Activated CD4-positive, alpha-beta T cell treated with anti-CD3 and anti-CD28 coated beads, Interleukin-2, amount 10 ng/mL, durations not matched to agents 24 days and 14 days (primary cell): Measurements from ENCODE around the gene MARVELD2. TPM values are rescaled to one million over a fixed set of nuclear protein-coding genes. Genes with fewer than 3 reads are reported as not detected.
"Not testable (repeated sequence)": the region's sequence is repeated elsewhere in the genome, so short reads cannot be mapped to it uniquely, and the experiment has no call there.

ENCODE experiments used
- DNase-seq: peaks from one replicate; pipeline ENCODE4 v3.0.0; 2022
- H3K27ac Mint-ChIP-seq: one replicate; pipeline ENCODE4 v1.8.0; 2022; ENCODE audit warnings: mild to moderate bottlenecking, mixed read lengths
- H3K27me3 Mint-ChIP-seq: one replicate; pipeline ENCODE4 v1.8.0; 2022; ENCODE audit warnings: mixed read lengths
- H3K36me3 Mint-ChIP-seq: one replicate; pipeline ENCODE4 v1.8.0; 2022; ENCODE audit warnings: low read depth, mild to moderate bottlenecking, mixed read lengths
- H3K4me1 Mint-ChIP-seq: one replicate; pipeline ENCODE4 v1.8.0; 2021; ENCODE audit warnings: mixed read lengths
- H3K4me3 Mint-ChIP-seq: one replicate; pipeline ENCODE4 v1.8.0; 2022; ENCODE audit warnings: mild to moderate bottlenecking, moderate library complexity, mixed read lengths
- H3K9me3 Mint-ChIP-seq: one replicate; pipeline ENCODE4 v1.8.0; 2021; ENCODE audit warnings: mixed read lengths
- intact Hi-C: fragments of 100-400 bp; cut with micrococcal nuclease; formaldehyde crosslinking; loops from one replicate; pipeline ENCODE4 v1.15.1; 2023
- total RNA-seq: library from RNA; stranded (reverse); gene quantifications from 2 replicates; pipeline ENCODE4 v1.2.3, GENCODE V29; 2022

MARVELD2 gene
- 0.26 and 0.36 TPM in 2 replicates for total RNA-seq

- Mint-ChIP-seq H3K4me1 (no peaks in the 10 kb centered on the region), H3K27me3 (peaks cover 2% of the 10 kb centered on the region), H3K9me3 (no peaks in the 10 kb centered on the region), H3K27ac (no peak within 1 kb of the TSS), H3K4me3 (peak within 1 kb of the TSS; percentile 48), H3K36me3 (peaks cover 20% of the 10 kb centered on the region)
- DNase-seq = peak; percentile 72
- intact Hi-C loops = loop anchor here (10.0 kb wide), 1 partner anchor 80 kb away; the partner anchor contains the start of gene OCLN
Observed at GRCh38 chr5:69414885-69415583, at the start of gene MARVELD2. Gene MARVELD2, plus strand, starts transcription at chr5:69415116. Its CDS starts 4,270 bp downstream, at chr5:69419386.

- Mint-ChIP-seq H3K36me3 (peaks cover 38% of the 10 kb centered on the region), H3K4me1 (peaks cover 28% of the 10 kb centered on the region), H3K27ac (peak overlapping the region; percentile 97), H3K9me3 (no peaks in the 10 kb centered on the region), H3K27me3 (no peaks in the 10 kb centered on the region), H3K4me3 (peak overlapping the region; percentile 95)
- peak; percentile 57 for DNase-seq
- intact Hi-C loops = no loop called here
Observed at GRCh38 chr5:69367697-69368279, 47.1 kb upstream of the MARVELD2 start.

GRCh38 chr5:69368458-69369339 is 46.2 kb upstream of the MARVELD2 start:
- peaks cover 29% of the 10 kb centered on the region for H3K4me1 Mint-ChIP-seq
- intact Hi-C loops = loop anchor here (1.0 kb wide), 6 partner anchors 36 to 275 kb away; partner anchors contain the start of genes CCDC125, CCNB1, CDK7 and CENPH
- no peaks in the 10 kb centered on the region for H3K9me3 Mint-ChIP-seq
- H3K36me3 Mint-ChIP-seq = peaks cover 31% of the 10 kb centered on the region
- H3K27me3 Mint-ChIP-seq = no peaks in the 10 kb centered on the region
- H3K27ac Mint-ChIP-seq = peak overlapping the region; percentile 97
- peak overlapping the region; percentile 95 for H3K4me3 Mint-ChIP-seq
- peak; percentile 71 for DNase-seq

- Mint-ChIP-seq H3K27ac (peak within 1 kb of the TSS; percentile 97), H3K4me1 (peaks cover 29% of the 10 kb centered on the region), H3K36me3 (peaks cover 28% of the 10 kb centered on the region), H3K4me3 (peak within 1 kb of the TSS; percentile 95), H3K9me3 (no peaks in the 10 kb centered on the region), H3K27me3 (no peaks in the 10 kb centered on the region)
- DNase-seq = peak; percentile 97
- intact Hi-C loops = loop anchor here (1.0 kb wide), 6 partner anchors 37 to 276 kb away; partner anchors contain the start of genes CCDC125, CCNB1, CDK7 and CENPH
Observed at GRCh38 chr5:69369340-69370121, 45.4 kb upstream of the MARVELD2 start, which contains the start of the genes AK6, RAD17 and TAF9. Gene AK6, minus strand, starts transcription at chr5:69369520. Its CDS starts 30 bp downstream, at chr5:69369490. Gene RAD17, plus strand, starts transcription at chr5:69369818. Its CDS starts 2,391 bp downstream, at chr5:69372209. Gene TAF9, minus strand, starts transcription at chr5:69369520. Its CDS starts 3,783 bp downstream, at chr5:69365737.

GRCh38 chr5:69370335-69370734 is 44.6 kb upstream of the MARVELD2 start:
- H3K27ac Mint-ChIP-seq = peak overlapping the region; percentile 97
- H3K36me3 Mint-ChIP-seq = peaks cover 20% of the 10 kb centered on the region
- H3K4me1 Mint-ChIP-seq = peaks cover 27% of the 10 kb centered on the region
- intact Hi-C loops, H3K27me3 Mint-ChIP-seq, H3K9me3 Mint-ChIP-seq: not testable (repeated sequence)
- H3K4me3 Mint-ChIP-seq = peak overlapping the region; percentile 95
- DNase-seq = peak; percentile 66

GRCh38 chr5:69372394-69372793 is 42.5 kb upstream of the MARVELD2 start:
- H3K9me3 Mint-ChIP-seq = no peaks in the 10 kb centered on the region
- no peak overlapping the region for H3K4me3 Mint-ChIP-seq
- intact Hi-C loops = no loop called here
- peaks cover 20% of the 10 kb centered on the region for H3K4me1 Mint-ChIP-seq
- H3K27ac Mint-ChIP-seq = no peak overlapping the region
- H3K27me3 Mint-ChIP-seq = no peaks in the 10 kb centered on the region
- H3K36me3 Mint-ChIP-seq = peaks cover 17% of the 10 kb centered on the region
- peak; percentile 45 for DNase-seq

GRCh38 chr5:69374911-69375446 is 39.9 kb upstream of the MARVELD2 start:
- Mint-ChIP-seq H3K27me3 (no peaks in the 10 kb centered on the region), H3K4me3 (no peak overlapping the region), H3K9me3 (no peaks in the 10 kb centered on the region), H3K36me3 (peaks cover 9% of the 10 kb centered on the region), H3K27ac (no peak overlapping the region), H3K4me1 (peaks cover 9% of the 10 kb centered on the region)
- intact Hi-C loops = no loop called here
- peak; percentile 51 for DNase-seq

GRCh38 chr5:69378376-69378775 is 36.5 kb upstream of the MARVELD2 start:
- Mint-ChIP-seq H3K36me3 (peaks cover 12% of the 10 kb centered on the region), H3K9me3 (no peaks in the 10 kb centered on the region), H3K27ac (no peak overlapping the region), H3K4me1 (no peaks in the 10 kb centered on the region), H3K27me3 (no peaks in the 10 kb centered on the region), H3K4me3 (no peak overlapping the region)
- no peak for DNase-seq
- intact Hi-C loops = no loop called here

GRCh38 chr5:69404659-69405330 is 10.1 kb upstream of the MARVELD2 start:
- H3K27me3 Mint-ChIP-seq = no peaks in the 10 kb centered on the region
- intact Hi-C loops = no loop called here
- DNase-seq = no peak
- H3K4me3 Mint-ChIP-seq = no peak overlapping the region
- no peak overlapping the region for H3K27ac Mint-ChIP-seq
- H3K4me1 Mint-ChIP-seq = no peaks in the 10 kb centered on the region
- peaks cover 3% of the 10 kb centered on the region for H3K9me3 Mint-ChIP-seq
- H3K36me3 Mint-ChIP-seq = peaks cover 35% of the 10 kb centered on the region

GRCh38 chr5:69415584-69415958 is 655 bp downstream of the MARVELD2 start:
- no peak for DNase-seq
- Mint-ChIP-seq H3K36me3 (peaks cover 16% of the 10 kb centered on the region), H3K4me3 (peak overlapping the region; percentile 48), H3K9me3 (no peaks in the 10 kb centered on the region), H3K27me3 (peaks cover 2% of the 10 kb centered on the region), H3K27ac (no peak overlapping the region), H3K4me1 (no peaks in the 10 kb centered on the region)
- intact Hi-C loops = loop anchor here (10.0 kb wide), 1 partner anchor 79 kb away; the partner anchor contains the start of gene OCLN

GRCh38 chr5:69416180-69416579 is 1.3 kb downstream of the MARVELD2 start:
- Mint-ChIP-seq H3K27me3 (peaks cover 2% of the 10 kb centered on the region), H3K27ac (no peak overlapping the region), H3K36me3 (peaks cover 15% of the 10 kb centered on the region), H3K4me3 (no peak overlapping the region), H3K9me3 (no peaks in the 10 kb centered on the region), H3K4me1 (no peaks in the 10 kb centered on the region)
- intact Hi-C loops = loop anchor here (10.0 kb wide), 1 partner anchor 79 kb away; the partner anchor contains the start of gene OCLN
- DNase-seq = no peak

GRCh38 chr5:69416699-69417098 is 1.8 kb downstream of the MARVELD2 start:
- Mint-ChIP-seq H3K4me1 (no peaks in the 10 kb centered on the region), H3K36me3 (peaks cover 11% of the 10 kb centered on the region), H3K4me3 (no peak overlapping the region), H3K27me3 (peaks cover 2% of the 10 kb centered on the region), H3K9me3 (no peaks in the 10 kb centered on the region), H3K27ac (no peak overlapping the region)
- intact Hi-C loops = loop anchor here (10.0 kb wide), 1 partner anchor 78 kb away; the partner anchor contains the start of gene OCLN
- DNase-seq = no peak
